NCI-H1694 treated with DMSO at 0.1 percent for 48 hours (cell line): ENCODE results near the gene PYGO2.

Source experiments
- DNase-seq: peaks from one replicate; lab custom pipeline; 2025; lab: John Stamatoyannopoulos, UW

Gene PYGO2

GRCh38 chr1:154960446-154961136 lies 991 bp downstream of the PYGO2 start:
- DNase-seq, result no peak

GRCh38 chr1:154959426-154959780 lies 2.2 kb downstream of the PYGO2 start:
- no peak for DNase-seq

GRCh38 chr1:154958681-154959425 lies 2.7 kb downstream of the PYGO2 start:
- DNase-seq, result no peak

- DNase-seq, result no peak
Observed at GRCh38 chr1:154958036-154958435, 3.5 kb downstream of the PYGO2 start.

GRCh38 chr1:154957091-154957657 lies 4.4 kb downstream of the PYGO2 start:
- no peak for DNase-seq

GRCh38 chr1:154956544-154956941 lies 5.0 kb downstream of the PYGO2 start:
- no peak for DNase-seq

- DNase-seq, result peak; percentile 92
Observed at GRCh38 chr1:154955718-154956543, 5.7 kb downstream of the PYGO2 start, which contains the start of gene PBXIP1. Gene PBXIP1 (minus strand): TSS chr1:154956099. CDS start chr1:154953721, 2,378 bp downstream.

GRCh38 chr1:154955039-154955717 lies 6.4 kb downstream of the PYGO2 start:
- DNase-seq, result peak; percentile 25

GRCh38 chr1:154954541-154954940 lies 7.0 kb downstream of the PYGO2 start:
- DNase-seq, result no peak

GRCh38 chr1:154953611-154954038 lies 8.0 kb downstream of the PYGO2 start:
- no peak for DNase-seq

- no peak for DNase-seq
Observed at GRCh38 chr1:154952664-154953063, 8.9 kb downstream of the PYGO2 start.

GRCh38 chr1:154951901-154952657 lies 9.5 kb downstream of the PYGO2 start:
- DNase-seq, result no peak

- DNase-seq, result no peak
Observed at GRCh38 chr1:154948079-154948478, 13.5 kb downstream of the PYGO2 start.

GRCh38 chr1:154945962-154946850 lies 15.4 kb downstream of the PYGO2 start:
- DNase-seq, result no peak

- DNase-seq, result no peak
Observed at GRCh38 chr1:154945160-154945961, 16.2 kb downstream of the PYGO2 start.

- no peak for DNase-seq
Observed at GRCh38 chr1:154944401-154945159, 17.0 kb downstream of the PYGO2 start.

- peak; percentile 76 for DNase-seq
Observed at GRCh38 chr1:154943649-154944400, 17.8 kb downstream of the PYGO2 start.
